ENCODE measurements around the gene PTPN9.

The PTPN9 gene

DNA sequence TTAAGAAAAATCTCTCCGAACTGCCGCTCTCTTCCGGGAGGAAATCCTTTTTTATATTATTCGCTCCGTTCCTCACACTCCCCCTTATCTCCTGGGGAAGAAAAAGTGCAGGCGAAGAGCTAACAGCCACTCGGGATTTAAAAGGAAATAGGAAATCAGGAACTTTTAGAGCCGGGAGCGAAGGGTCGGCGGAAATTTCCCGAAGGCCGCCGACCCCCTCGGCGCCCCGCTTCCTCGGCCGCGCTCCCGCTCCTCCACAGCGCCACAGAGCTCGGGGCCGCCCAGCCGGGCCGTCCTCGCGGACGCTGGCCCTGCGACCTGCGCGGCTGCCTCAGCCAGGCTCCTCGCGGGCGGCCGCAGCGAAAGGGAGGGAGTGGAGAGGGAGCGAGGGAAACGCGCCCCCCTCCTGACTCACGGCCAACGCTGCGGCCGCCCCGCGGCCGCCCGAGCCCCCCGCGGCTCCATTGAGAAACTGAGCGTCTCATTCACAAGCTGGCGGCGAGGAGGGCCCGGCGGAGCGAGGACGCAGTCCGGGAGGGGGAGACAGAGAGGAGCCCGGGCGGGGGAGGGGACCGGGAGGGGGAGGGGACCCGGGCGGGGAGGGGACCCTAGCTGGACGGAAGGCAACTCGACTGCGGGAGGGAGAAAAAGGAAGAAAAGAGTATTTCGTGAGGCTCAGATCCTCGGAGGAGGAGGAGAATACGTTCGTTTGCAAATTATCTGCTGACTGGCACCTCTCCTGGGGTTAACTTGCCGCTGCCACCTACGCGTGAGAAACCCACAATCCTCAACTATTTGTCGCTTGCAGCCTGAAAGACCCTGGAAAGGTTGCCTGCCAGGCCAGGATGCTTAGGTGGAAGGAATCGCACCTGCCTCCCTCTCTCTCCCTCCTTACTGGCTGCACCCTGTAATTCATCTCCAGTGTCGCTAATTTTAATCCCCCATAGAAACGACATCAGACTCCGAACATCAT lies at the start of gene PTPN9:
TSS of gene PTPN9 (minus strand) at position 368 of the 973 bp plus-strand sequence. CDS start 539 bp downstream, outside the sequence.
- in situ Hi-C loops (cut with MboI; ENCODE audit: low sequenced_read_pairs, unreplicated experiment): no loop called here
- TF ChIP-seq, protein P1, sequence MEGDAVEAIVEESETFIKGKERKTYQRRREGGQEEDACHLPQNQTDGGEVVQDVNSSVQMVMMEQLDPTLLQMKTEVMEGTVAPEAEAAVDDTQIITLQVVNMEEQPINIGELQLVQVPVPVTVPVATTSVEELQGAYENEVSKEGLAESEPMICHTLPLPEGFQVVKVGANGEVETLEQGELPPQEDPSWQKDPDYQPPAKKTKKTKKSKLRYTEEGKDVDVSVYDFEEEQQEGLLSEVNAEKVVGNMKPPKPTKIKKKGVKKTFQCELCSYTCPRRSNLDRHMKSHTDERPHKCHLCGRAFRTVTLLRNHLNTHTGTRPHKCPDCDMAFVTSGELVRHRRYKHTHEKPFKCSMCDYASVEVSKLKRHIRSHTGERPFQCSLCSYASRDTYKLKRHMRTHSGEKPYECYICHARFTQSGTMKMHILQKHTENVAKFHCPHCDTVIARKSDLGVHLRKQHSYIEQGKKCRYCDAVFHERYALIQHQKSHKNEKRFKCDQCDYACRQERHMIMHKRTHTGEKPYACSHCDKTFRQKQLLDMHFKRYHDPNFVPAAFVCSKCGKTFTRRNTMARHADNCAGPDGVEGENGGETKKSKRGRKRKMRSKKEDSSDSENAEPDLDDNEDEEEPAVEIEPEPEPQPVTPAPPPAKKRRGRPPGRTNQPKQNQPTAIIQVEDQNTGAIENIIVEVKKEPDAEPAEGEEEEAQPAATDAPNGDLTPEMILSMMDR (IDR thresholded peaks at IDR 0.05; ENCODE audit: borderline replicate concordance, control extremely low read depth, extremely low read depth, insufficient read depth, missing control alignments): peak; percentile 41
- DNase-seq (ENCODE audit: low spot score): peak; percentile 86

DNA sequence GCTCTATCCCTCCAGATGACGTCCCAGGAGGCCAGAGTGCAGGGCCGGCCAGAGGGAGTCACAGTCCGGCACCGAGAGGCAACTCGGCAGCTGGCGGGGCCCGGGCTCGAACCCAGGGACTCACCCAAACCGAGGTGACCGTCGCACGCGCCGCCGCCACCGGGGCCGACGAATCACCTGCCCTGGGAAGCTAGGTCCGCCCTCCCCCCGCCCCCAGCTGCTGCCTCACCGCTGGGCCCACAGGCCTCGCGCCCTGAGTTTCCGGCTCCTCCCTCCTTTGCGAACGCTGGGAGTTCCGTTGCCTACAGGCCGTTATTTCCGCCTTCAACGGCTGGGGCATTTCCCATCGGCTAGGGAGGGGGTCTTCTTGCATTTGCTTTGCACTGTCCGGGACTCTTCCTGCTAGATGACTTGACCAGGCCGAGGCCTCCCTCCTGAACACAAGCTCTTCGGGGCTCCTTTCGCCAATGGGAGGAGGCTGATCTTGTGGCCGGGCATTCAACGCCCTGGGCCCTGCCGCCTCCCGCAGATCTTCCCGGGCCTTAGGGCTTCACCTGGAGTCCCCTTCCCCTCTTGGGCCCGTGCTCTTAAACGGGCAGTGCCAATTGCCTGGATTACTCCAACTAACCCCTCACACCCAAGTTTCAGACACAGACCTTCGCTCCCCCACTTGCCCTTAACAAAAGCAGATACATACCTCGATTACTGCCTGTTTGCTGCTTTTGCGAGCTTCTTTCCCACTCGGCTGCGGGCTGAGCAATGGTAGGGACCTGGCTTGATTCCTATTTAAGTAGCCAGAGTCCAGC lies 46.6 kb upstream of the PTPN9 start, which contains the start of gene SNUPN:
TSS of gene SNUPN (minus strand) at position 184 of the 806 bp plus-strand sequence. CDS start 4,674 bp downstream, outside the sequence.
- DNase-seq (ENCODE audit: low spot score): peak; percentile 99
- TF ChIP-seq, protein P1 (IDR thresholded peaks at IDR 0.05; ENCODE audit: borderline replicate concordance, control extremely low read depth, extremely low read depth, insufficient read depth, missing control alignments): no peak
- in situ Hi-C loops (cut with MboI; ENCODE audit: low sequenced_read_pairs, unreplicated experiment): loop anchor here (25.0 kb wide), 1 partner anchor 263 kb away; the partner anchor contains the start of gene MAN2C1

DNA sequence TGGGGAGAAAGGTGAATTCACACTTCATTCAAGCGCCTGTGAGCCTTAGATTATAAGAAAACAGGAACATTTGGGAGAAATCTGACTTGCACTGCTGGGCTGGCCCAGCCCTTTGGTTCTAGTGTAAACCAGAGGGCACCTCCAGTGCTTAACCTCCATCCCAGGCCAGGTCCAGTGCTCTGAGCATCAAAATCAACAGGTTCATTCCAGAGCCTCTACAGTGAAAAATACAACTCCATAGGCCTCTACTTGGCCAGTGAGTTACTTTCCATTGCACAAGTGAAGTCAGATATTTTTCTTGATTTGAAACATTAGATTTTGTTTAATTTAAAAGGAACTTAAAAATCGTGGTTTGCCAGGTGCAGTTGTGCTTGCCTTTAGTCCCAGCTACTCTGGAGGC lies 43.4 kb upstream of the PTPN9 start:
- in situ Hi-C loops (cut with MboI; ENCODE audit: low sequenced_read_pairs, unreplicated experiment): no loop called here
- no peak for DNase-seq (ENCODE audit: low spot score)
- TF ChIP-seq, protein P1 (IDR thresholded peaks at IDR 0.05; ENCODE audit: borderline replicate concordance, control extremely low read depth, extremely low read depth, insufficient read depth, missing control alignments): no peak

DNA sequence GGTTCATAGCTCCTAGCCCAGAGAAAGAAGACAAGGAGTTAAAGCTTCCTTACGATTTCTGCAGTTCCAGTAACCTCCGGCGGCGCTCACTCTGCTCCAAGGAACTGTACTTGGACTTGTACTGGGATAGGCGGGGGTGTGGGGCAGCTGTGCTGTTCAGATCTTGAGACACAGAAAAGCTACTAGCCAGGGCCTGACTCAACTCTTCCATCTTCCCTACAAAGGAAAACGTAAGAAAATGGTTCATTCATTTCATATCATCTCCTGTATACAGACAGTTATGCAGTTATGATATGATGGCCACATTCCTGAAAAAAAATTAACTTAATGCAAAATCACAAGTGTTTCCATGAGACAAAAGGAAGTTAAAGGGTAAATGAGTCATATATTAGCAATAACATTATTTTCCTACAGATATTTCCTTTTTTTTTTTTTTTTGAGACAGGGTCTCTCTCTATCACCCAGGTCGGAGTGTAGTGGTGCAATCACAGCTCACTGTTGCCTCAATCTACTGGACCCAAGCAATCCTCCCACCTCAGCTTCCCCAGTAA lies 41.8 kb upstream of the PTPN9 start:
- in situ Hi-C loops (cut with MboI; ENCODE audit: low sequenced_read_pairs, unreplicated experiment): no loop called here
- no peak for DNase-seq (ENCODE audit: low spot score)
- TF ChIP-seq, protein P1 (IDR thresholded peaks at IDR 0.05; ENCODE audit: borderline replicate concordance, control extremely low read depth, extremely low read depth, insufficient read depth, missing control alignments): no peak

DNA sequence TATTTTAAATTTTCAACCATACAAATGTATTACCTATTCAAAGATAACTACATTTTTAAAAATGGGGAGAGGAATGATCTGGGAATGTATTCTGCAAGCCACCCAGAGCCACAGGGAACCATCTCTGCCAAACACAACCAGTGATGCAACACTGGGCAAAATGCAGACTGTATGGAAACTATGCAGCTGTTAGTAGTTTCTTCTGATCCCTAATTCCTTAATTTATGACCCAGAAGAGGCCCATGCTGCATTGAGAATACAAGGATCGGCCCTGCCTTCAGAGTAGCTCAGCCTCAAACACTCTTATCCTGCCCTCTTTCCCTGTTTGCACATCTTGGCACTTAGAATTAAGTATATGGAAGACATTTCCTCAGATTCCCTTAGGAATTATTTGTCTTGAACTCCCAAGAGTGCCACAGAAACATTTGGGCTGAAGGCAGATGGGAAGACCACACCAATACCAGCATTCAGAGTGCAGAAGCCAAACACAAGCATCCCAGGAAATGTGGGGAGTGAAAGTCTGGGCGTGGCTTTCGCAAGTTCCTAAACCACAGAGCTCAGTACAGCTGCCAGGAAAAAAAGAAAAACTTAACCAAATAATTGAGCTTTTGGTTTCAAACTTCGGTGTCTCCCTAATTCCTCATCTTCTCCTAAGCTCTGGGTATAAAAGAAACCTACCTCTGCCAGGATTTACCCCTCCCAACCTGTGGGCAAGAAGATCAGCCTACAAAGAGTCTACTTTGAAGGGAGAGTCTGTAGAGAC lies 41.1 kb upstream of the PTPN9 start:
- DNase-seq (ENCODE audit: low spot score): no peak
- in situ Hi-C loops (cut with MboI; ENCODE audit: low sequenced_read_pairs, unreplicated experiment): no loop called here
- TF ChIP-seq, protein P1 (IDR thresholded peaks at IDR 0.05; ENCODE audit: borderline replicate concordance, control extremely low read depth, extremely low read depth, insufficient read depth, missing control alignments): no peak

Measured in GM13976 (cell line).